NCI-H345 (cell line): Measurements from ENCODE around the gene MFSD6L.

ENCODE experiments used
- DNase-seq: peaks from one replicate; lab custom pipeline; 2025; lab: John Stamatoyannopoulos, UW

The MFSD6L gene

GRCh38 chr17:8791910-8792270, 7.3 kb downstream of the MFSD6L start:
- DNase-seq = no peak

DNA sequence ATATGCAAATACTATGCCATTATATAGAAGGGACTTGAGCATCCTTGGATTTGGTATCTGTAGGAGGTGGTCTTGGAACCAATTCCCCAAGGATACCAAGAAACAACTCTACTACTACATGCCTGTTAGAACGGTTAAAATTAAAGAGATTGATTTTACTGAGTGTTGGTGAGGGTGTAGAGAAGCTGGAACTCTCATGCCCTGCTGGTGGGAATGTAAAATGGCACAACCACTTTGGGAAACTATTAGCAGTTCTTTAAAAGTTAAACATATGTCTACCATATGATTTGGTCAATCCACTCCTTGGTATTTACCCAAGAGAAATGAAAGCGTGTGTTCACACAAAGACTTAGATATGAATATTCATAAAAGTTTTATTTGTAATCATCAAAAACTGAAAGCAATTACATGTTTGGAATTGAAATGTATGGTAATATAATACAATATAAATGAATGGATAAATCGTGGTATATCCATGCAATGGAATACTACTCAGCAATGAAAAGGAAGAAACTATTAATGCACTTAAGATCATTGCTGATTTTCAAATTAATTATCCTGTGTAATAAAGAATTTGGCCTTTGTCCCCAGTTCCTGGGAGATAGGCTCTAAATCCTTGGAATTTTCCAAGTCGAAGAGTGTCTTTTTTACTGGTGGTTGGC, 7.8 kb downstream of the MFSD6L start:
- DNase-seq = no peak

DNA sequence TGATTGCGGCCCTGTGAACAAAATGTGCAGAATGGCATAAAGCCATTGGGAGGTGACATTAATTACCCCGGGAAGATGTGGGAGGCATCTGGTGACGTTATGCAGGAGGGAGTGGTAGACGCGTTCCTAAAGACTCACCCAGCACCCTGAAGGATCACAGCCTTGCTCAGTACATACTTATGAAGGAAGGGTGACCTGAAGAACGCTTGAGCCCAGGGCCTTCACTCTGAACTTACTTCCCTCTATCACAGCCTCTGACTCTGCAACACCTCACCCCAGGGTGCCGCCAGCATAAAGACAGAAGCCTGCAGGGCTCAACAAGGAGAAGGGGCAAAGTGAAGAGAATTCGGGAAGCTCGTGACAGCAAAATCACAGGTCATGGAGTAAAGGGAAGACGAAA, 9.4 kb downstream of the MFSD6L start:
- DNase-seq = no peak

DNA sequence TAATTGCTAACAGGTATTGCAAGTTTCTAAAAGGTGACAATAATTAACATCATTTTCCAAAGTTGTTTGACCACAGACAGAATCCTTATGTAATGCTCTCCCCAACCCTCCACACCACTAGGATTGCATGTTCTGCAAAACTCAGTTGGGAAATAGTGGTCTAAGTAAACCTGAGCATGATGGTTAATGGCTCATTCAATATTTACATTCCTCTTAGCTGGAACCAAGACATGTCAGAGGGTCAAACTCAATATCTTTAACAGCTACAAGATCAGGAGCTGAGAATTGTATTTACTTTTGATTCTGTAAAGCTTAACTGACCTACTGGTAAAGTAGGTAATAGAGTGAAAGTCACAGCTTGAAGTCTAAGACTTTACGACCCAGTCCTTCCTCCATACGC, 10.2 kb downstream of the MFSD6L start:
- no peak for DNase-seq

GRCh38 chr17:8785547-8786413, 13.4 kb downstream of the MFSD6L start:
- DNase-seq = peak; percentile 36

GRCh38 chr17:8782176-8782575, 17.0 kb downstream of the MFSD6L start:
- no peak for DNase-seq

- DNase-seq = no peak
Measured at GRCh38 chr17:8781776-8782175, 17.4 kb downstream of the MFSD6L start.

DNA sequence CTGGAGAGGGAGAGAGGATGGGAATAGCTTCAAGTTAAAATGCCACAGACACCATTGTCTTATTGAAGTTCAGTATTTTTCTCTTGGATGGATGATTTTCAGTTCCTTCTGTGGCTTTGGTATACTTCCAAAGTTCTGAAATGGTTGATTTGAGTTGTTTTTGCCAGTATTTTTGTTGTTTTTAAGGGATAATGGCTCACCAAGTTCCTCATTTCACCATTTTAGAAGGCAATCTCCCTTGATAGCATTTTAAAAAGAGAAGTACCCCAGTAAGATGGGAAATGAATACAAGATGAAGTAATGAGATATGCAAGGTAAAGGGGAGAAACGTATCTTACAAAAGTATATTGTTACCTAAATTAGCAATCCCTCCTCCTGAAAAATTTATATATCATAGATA, 22.3 kb downstream of the MFSD6L start:
- no peak for DNase-seq

DNA sequence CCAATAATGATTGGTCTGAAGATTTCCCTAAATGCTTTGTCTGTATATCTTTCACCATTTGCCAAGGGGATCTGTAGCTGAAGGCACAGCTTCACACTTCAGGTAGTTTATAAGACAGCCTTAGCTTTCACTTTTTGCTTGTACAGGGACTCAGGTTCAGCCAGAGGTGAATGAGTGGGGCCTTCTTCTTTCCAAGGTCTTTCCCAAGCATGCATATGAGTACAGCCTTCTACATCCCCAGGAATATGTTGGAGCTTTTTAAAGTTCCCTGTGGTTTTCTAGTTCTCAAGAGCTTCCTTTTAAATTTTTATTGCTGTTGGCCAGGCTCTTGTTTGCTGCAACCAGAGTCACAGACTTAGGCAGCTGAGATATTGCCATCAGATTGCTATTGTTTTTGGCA, 22.9 kb downstream of the MFSD6L start:
- no peak for DNase-seq

GRCh38 chr17:8766731-8767130, 32.4 kb downstream of the MFSD6L start:
- DNase-seq = no peak

GRCh38 chr17:8762012-8762411, 37.2 kb downstream of the MFSD6L start:
- no peak for DNase-seq

DNA sequence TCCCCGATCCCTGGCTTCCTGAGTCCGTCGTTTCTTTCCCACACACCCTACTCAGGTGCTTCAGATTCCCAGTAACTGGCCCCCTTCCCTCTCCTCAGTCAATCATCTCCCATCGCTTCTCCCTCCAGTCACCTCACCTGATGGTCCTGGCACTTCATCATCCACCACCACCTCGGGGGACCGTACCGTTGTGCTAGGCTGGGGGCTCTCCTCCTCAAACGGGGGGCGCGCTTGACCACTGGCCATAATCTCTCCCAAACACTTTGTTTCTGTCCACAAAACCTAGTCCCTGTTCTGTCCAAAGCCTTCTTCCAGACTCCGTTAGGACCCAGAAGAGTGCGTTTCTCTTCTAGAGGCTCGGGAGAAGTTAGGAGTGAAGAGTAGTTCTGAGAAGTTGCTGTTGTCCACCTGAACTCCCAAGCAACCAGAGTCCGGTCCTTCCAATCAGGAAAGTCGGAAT, 41.0 kb downstream of the MFSD6L start, which contains the start of gene SPDYE4:
Gene SPDYE4, minus strand, starts transcription at position 410 of the 460 bp plus-strand sequence. Its CDS starts 164 bp downstream, at position 246.
- no peak for DNase-seq

DNA sequence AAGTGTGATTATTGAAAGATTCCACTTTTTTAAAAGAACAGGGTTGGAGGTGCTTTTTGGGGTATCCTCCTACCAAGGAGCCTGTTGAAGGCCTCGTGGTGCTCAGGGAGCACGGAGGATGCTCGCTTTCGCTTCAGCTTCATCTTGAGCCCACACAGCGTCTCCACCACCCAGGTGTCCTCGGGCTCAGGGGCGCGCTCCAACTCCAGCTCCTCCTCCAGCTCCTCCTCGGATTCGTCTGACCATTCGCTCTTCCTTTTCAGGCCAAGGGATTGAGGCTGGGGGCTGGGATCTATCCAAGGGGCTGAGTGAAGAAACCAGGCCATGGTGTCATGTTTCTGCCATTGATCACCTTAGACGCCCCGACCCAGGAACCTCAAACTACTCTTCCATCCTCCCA, 42.0 kb downstream of the MFSD6L start:
- no peak for DNase-seq

- no peak for DNase-seq
Measured at GRCh38 chr17:8755590-8756255, 43.4 kb downstream of the MFSD6L start.

- no peak for DNase-seq
Measured at GRCh38 chr17:8754890-8755289, 44.3 kb downstream of the MFSD6L start.

DNA sequence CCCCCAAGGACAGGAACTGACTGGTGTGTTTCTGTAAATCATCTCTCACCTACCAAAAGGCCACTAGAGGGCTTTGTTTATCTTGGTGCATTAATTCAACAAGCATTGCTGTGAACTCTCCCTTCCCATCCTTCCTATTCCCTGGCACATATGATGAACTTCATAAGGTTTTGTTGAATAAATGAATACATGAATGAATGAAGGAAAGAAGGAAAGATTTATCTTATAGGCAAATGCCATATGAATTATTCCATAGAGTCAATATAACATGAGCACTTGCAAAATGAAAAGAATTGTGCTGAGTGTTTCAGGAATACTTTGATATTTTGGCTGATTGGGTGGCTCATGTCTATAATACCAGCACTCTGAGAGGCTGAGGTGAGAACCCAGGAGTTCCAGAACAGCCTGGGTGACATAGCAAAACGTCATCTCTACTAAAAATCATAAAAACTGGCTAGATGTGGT, 45.2 kb downstream of the MFSD6L start:
- DNase-seq = peak; percentile 5

GRCh38 chr17:8753136-8753975, 45.8 kb downstream of the MFSD6L start:
- DNase-seq = no peak

- DNase-seq = no peak
Measured at GRCh38 chr17:8749616-8750015, 49.5 kb downstream of the MFSD6L start.

GRCh38 chr17:8747742-8748141, 51.4 kb downstream of the MFSD6L start:
- no peak for DNase-seq
